A549 (cell line): ENCODE measurements around the gene CEP89. TPM values are rescaled to one million over a fixed set of nuclear protein-coding genes. Genes with fewer than 3 reads are reported as not detected.

Experiments
- ATAC-seq, 2 experiments: fragments of 200-7000 bp in 1 of 2; fragments of >200 bp in 1 of 2; cut with Nextera tagmentation in 1 of 2; cut with Tn5 transposase in 1 of 2; 3 replicates each; pipeline versions ENCODE4 v1.8.0 to v1.9.1; 2018 to 2020; ENCODE audit warnings: mild to moderate bottlenecking in 1 of 2, moderate library complexity in 1 of 2
- CTCF ChIA-PET: fragments of 300-600 bp; sonication (Branson Sonifier 250); formaldehyde crosslinking; extraction: SDS; loops from one replicate; lab custom pipeline; 2021; ENCODE audit warnings: antibody characterized with exemption, inconsistent platforms; lab: Yijun Ruan, JAX
- POLR2A ChIA-PET: fragments of 350-600 bp; formaldehyde crosslinking; extraction: SDS; loops from one replicate; lab custom pipeline; 2021; ENCODE audit warnings: antibody characterized with exemption, inconsistent platforms; lab: Yijun Ruan, JAX
- DNase-seq, 2 experiments: peaks; one replicate each; pipeline versions ENCODE4 v3.0.0 to v3.0.0-alpha.2; 2011 to 2016; ENCODE audit warnings: low read depth in 1 of 2, low spot score in 1 of 2
- FAIRE-seq: peaks from 2 replicates; lab custom pipeline; 2011; peaks lifted over from hg19 to GRCh38; lab: Jason Lieb, UNC
- H3K27ac ChIP-seq, 2 experiments: fragments of >200 bp; sonication (Bioruptor Twin); formaldehyde crosslinking; 3 replicates each; pipeline ENCODE4 v1.5.1; 2016 to 2017
- H3K4me1 ChIP-seq: fragments of >200 bp; sonication (Bioruptor Twin); formaldehyde crosslinking; 3 replicates; pipeline ENCODE4 v1.6.1; 2016
- H3K4me2 ChIP-seq: fragments of >200 bp; sonication (Bioruptor Twin); formaldehyde crosslinking; 3 replicates; pipeline ENCODE4 v1.6.1; 2016
- H3K4me3 ChIP-seq: fragments of >200 bp; sonication (Bioruptor Twin); formaldehyde crosslinking; 3 replicates; pipeline ENCODE4 v1.5.1; 2016
- H3K9me3 ChIP-seq: fragments of >200 bp; sonication (Bioruptor Twin); formaldehyde crosslinking; 3 replicates; pipeline ENCODE4 v1.6.1; 2016
- CBX8 ChIP-seq: fragments of 200-600 bp; sonication (generic); IDR thresholded peaks from 2 replicates; pipeline ENCODE4 v1.6.1; 2016
- CEBPB ChIP-seq, 2 experiments: fragments of >200 bp in 1 of 2; sonication (Bioruptor Twin) in 1 of 2; formaldehyde crosslinking in 1 of 2; IDR thresholded peaks; 2 replicates each; pipeline ENCODE4 v1.6.1; 2012 to 2016
- E2F6 ChIP-seq: IDR thresholded peaks from 2 replicates; pipeline ENCODE4 v1.6.1; 2012; ENCODE audit warnings: low read depth, borderline replicate concordance
- EHF ChIP-seq: fragments of 250-450 bp; sonication (Bioruptor Pico); IDR thresholded peaks from 2 replicates; pipeline ENCODE4 v1.5.0; 2020; ENCODE audit warnings: mild to moderate bottlenecking
- ELK1 ChIP-seq: fragments of 150-350 bp; IDR thresholded peaks from 2 replicates; pipeline ENCODE4 v1.6.1; 2014; ENCODE audit warnings: low read depth, mild to moderate bottlenecking, low read length
- FOSL2 ChIP-seq, 2 experiments: fragments of 450-650 bp in 1 of 2; fragments of >200 bp in 1 of 2; sonication (Bioruptor Twin) in 1 of 2; formaldehyde crosslinking; IDR thresholded peaks; 2 replicates each; pipeline versions ENCODE4 v1.5.0 to v1.6.1; 2016 to 2020; ENCODE audit warnings: mild to moderate bottlenecking in 1 of 2, moderate library complexity in 1 of 2
- FOXS1 ChIP-seq: fragments of 250-450 bp; sonication (Bioruptor Pico); IDR thresholded peaks from 2 replicates; pipeline ENCODE4 v1.5.0; 2020; ENCODE audit warnings: mild to moderate bottlenecking, moderate library complexity
- HDAC2 ChIP-seq: fragments of 200-600 bp; sonication (generic); IDR thresholded peaks from 2 replicates; pipeline ENCODE4 v1.6.1; 2016
- HES2 ChIP-seq: fragments of >200 bp; sonication (Bioruptor Twin); formaldehyde crosslinking; IDR thresholded peaks from 2 replicates; pipeline ENCODE4 v1.6.1; 2016
- HEYL ChIP-seq: fragments of 250-450 bp; sonication (Bioruptor Pico); IDR thresholded peaks from 2 replicates; pipeline ENCODE4 v1.8.0; 2021; ENCODE audit warnings: mild to moderate bottlenecking, moderate library complexity
- HOXA7 ChIP-seq: fragments of 250-450 bp; sonication (Bioruptor Pico); IDR thresholded peaks from 2 replicates; pipeline ENCODE4 v1.5.0; 2020; ENCODE audit warnings: mild to moderate bottlenecking, moderate library complexity
- HOXB13 ChIP-seq: fragments of 250-450 bp; sonication (Bioruptor Pico); IDR thresholded peaks from 2 replicates; pipeline ENCODE4 v1.5.0; 2020; ENCODE audit warnings: low read depth, mild to moderate bottlenecking, moderate library complexity
- HOXB5 ChIP-seq: fragments of 250-450 bp; sonication (Bioruptor Pico); IDR thresholded peaks from 2 replicates; pipeline ENCODE4 v1.5.0; 2020; ENCODE audit warnings: mild to moderate bottlenecking, moderate library complexity
- KDM5A ChIP-seq: fragments of 200-600 bp; sonication (generic); IDR thresholded peaks from 2 replicates; pipeline ENCODE4 v1.6.1; 2016; ENCODE audit warnings: antibody characterized with exemption, mild to moderate bottlenecking
- MAFK ChIP-seq: fragments of 450-650 bp; IDR thresholded peaks from 2 replicates; pipeline ENCODE4 v1.6.1; 2014; ENCODE audit not compliant: partially characterized antibody
- NFE2L2 ChIP-seq: fragments of 150-350 bp; conservative IDR thresholded peaks from 2 replicates; pipeline ENCODE4 v1.6.1; 2014; ENCODE audit warnings: low read length
- NPAS2 ChIP-seq: fragments of 250-450 bp; sonication (Bioruptor Pico); IDR thresholded peaks from 2 replicates; pipeline ENCODE4 v1.8.0; 2022; ENCODE audit warnings: mild to moderate bottlenecking, moderate library complexity, borderline replicate concordance
- NR3C1 ChIP-seq: fragments of >200 bp; sonication (Bioruptor Twin); formaldehyde crosslinking; IDR thresholded peaks from 3 replicates; pipeline ENCODE4 v1.6.1; 2017
- RAD21 ChIP-seq, 2 experiments: fragments of >200 bp in 1 of 2; sonication (Bioruptor Twin) in 1 of 2; formaldehyde crosslinking in 1 of 2; IDR thresholded peaks in 1 of 2; conservative IDR thresholded peaks in 1 of 2; 2 replicates in 1 of 2; 3 replicates in 1 of 2; pipeline ENCODE4 v1.6.1; 2012 to 2018; ENCODE audit warnings: inconsistent platforms in 1 of 2
- RARB ChIP-seq: fragments of 250-450 bp; sonication (Bioruptor Pico); IDR thresholded peaks from 2 replicates; pipeline ENCODE4 v1.8.0; 2021; ENCODE audit warnings: mild to moderate bottlenecking, moderate library complexity
- RNF2 ChIP-seq: fragments of 200-600 bp; sonication (generic); IDR thresholded peaks from 2 replicates; pipeline ENCODE4 v1.6.1; 2016; ENCODE audit warnings: low read depth, mild to moderate bottlenecking, antibody characterized with exemption, moderate library complexity, borderline replicate concordance
- SREBF2 ChIP-seq: fragments of 450-650 bp; IDR thresholded peaks from 2 replicates; pipeline ENCODE4 v1.6.1; 2014; ENCODE audit warnings: mild to moderate bottlenecking, moderate library complexity
- TP53 ChIP-seq: fragments of 250-450 bp; sonication (Bioruptor Pico); IDR thresholded peaks from 2 replicates; pipeline ENCODE4 v1.5.0; 2021; ENCODE audit warnings: mild to moderate bottlenecking, moderate library complexity
- ZFP36 ChIP-seq: fragments of 450-650 bp; IDR thresholded peaks from 2 replicates; pipeline ENCODE4 v1.6.1; 2014; ENCODE audit warnings: borderline replicate concordance; ENCODE audit not compliant: partially characterized antibody
- ZNF302 ChIP-seq: fragments of 250-450 bp; sonication (Bioruptor Pico); IDR thresholded peaks from 2 replicates; pipeline ENCODE4 v1.9.0; 2021; ENCODE audit warnings: inconsistent platforms, mild to moderate bottlenecking, moderate library complexity
- WGBS: methylation state at CpG from one replicate; pipeline ENCODE4 v1.1.6; 2017; ENCODE audit errors: missing lambda C conversion rate; 5-methylcytosine and 5-hydroxymethylcytosine counted together
- polyA plus RNA-seq, 4 experiments: library from polyadenylated mRNA; depleted of rRNA in 3 of 4; stranded (reverse); fragments of >200 nt; fragmentation: RNase III in 1 of 4; extraction: RNeasy Plus Mini Kit Qiagen cat#74134 plus additional on column Dnase treatment in 1 of 4; gene quantifications; 2 replicates in 3 of 4; 3 replicates in 1 of 4; pipeline ENCODE4 v1.2.3, GENCODE V29; 2011 to 2017

Gene CEP89
- polyA plus RNA-seq, 2 of the 4 experiments (the other 2 are of a cell fraction) = 31.5 to 41.3 TPM

GRCh38 chr19:32933571-32933970 lies 38.2 kb downstream of the CEP89 start:
- ATAC-seq = no peak
- 82% methylated on average over 3 of the region's 3 CpGs for WGBS
- FAIRE-seq = no peak
- Histone ChIP-seq H3K4me3 (no peak overlapping the region), H3K4me1 (peaks cover 16% of the 10 kb centered on the region), H3K27ac (no peak overlapping the region), H3K9me3 (no peaks in the 10 kb centered on the region; the same call in 2 of the 3 replicates), H3K4me2 (no peak overlapping the region)
- ChIA-PET CTCF (interaction anchor here (1.0 to 1.2 kb wide), 2 partner anchors 9 to 251 kb away, joined by 3 read pairs; no protein-coding TSS in a partner anchor), POLR2A (no interaction called here)
- no peak for TF ChIP-seq NR3C1
- TF ChIP-seq ZFP36 = no peak
- TF ChIP-seq TP53 (CRISPR knock-in tag) = no peak
- no peak for TF ChIP-seq EHF (CRISPR knock-in tag)
- TF ChIP-seq ZNF302 (CRISPR knock-in tag) = no peak
- TF ChIP-seq RAD21 (conservative IDR thresholded peaks at IDR 0.05 in 1 of 2, IDR thresholded peaks at IDR 0.05 in 1 of 2) = no peak
- TF ChIP-seq HES2 = no peak
- no peak for TF ChIP-seq NFE2L2
- TF ChIP-seq HDAC2 = no peak
- TF ChIP-seq FOXS1 (CRISPR knock-in tag) = no peak
- DNase-seq = no peak

GRCh38 chr19:32930567-32930966 lies 41.2 kb downstream of the CEP89 start:
- no peak overlapping the region for H3K4me3 ChIP-seq
- ATAC-seq (no peak), DNase-seq (no peak), FAIRE-seq (no peak)
- ChIA-PET POLR2A (no interaction called here), CTCF (interaction anchor here (0.9 to 2.3 kb wide), 4 partner anchors 13 to 254 kb away, joined by 3 to 9 read pairs (median 4); no protein-coding TSS in a partner anchor)
- H3K9me3 ChIP-seq = peaks cover 14% of the 10 kb centered on the region
- H3K4me2 ChIP-seq = no peak overlapping the region
- H3K4me1 ChIP-seq = peaks cover 23% of the 10 kb centered on the region
- no peak for TF ChIP-seq HEYL (CRISPR knock-in tag)
- no peak for TF ChIP-seq FOSL2 (IDR thresholded peaks at IDR 0.05)
- no peak for TF ChIP-seq FOSL2 (CRISPR knock-in tag; IDR thresholded peaks at IDR 0.05)
- TF ChIP-seq TP53 (CRISPR knock-in tag) = no peak
- TF ChIP-seq HOXB13 (CRISPR knock-in tag) = no peak
- no peak for TF ChIP-seq NFE2L2
- TF ChIP-seq FOXS1 (CRISPR knock-in tag) = no peak
- no peak for TF ChIP-seq CBX8
- no peak for TF ChIP-seq ELK1
- TF ChIP-seq KDM5A = no peak
- no peak for TF ChIP-seq RNF2
- TF ChIP-seq NR3C1 = no peak
- TF ChIP-seq E2F6 = no peak
- no peak for TF ChIP-seq NPAS2
- TF ChIP-seq RARB (CRISPR knock-in tag) = no peak
- no peak for TF ChIP-seq CEBPB (IDR thresholded peaks at IDR 0.05)
- no peak for TF ChIP-seq HOXA7
- no peak for TF ChIP-seq MAFK
- no peak for TF ChIP-seq HOXB5 (CRISPR knock-in tag)
- no peak for TF ChIP-seq SREBF2
- no peak for TF ChIP-seq HES2
- WGBS = 93% methylated on average over 8 of the region's 8 CpGs
- no peak overlapping the region for H3K27ac ChIP-seq
